IPS DF 19.7 (cell line): ENCODE results near the gene RASSF8.

Experiments
- DNase-seq: peaks from one replicate; pipeline ENCODE4 v3.0.0-alpha.2; 2013; ENCODE audit warnings: low read depth, low spot score

Gene RASSF8

GRCh38 chr12:25962932-25963525 is 4.5 kb downstream of the RASSF8 start:
- no peak for DNase-seq

- no peak for DNase-seq
Observed at GRCh38 chr12:25965682-25966081, 7.2 kb downstream of the RASSF8 start.

GRCh38 chr12:25970082-25970481 is 11.6 kb downstream of the RASSF8 start:
- no peak for DNase-seq

GRCh38 chr12:25970916-25971653 is 12.6 kb downstream of the RASSF8 start:
- no peak for DNase-seq

- DNase-seq, result no peak
Observed at GRCh38 chr12:25971654-25972041, 13.2 kb downstream of the RASSF8 start.

GRCh38 chr12:25972783-25973182 is 14.3 kb downstream of the RASSF8 start:
- DNase-seq, result no peak

- DNase-seq, result no peak
Observed at GRCh38 chr12:25975179-25975578, 16.7 kb downstream of the RASSF8 start.

GRCh38 chr12:25975682-25976081 is 17.2 kb downstream of the RASSF8 start:
- DNase-seq, result no peak

- DNase-seq, result no peak
Observed at GRCh38 chr12:25976289-25976688, 17.8 kb downstream of the RASSF8 start.

- DNase-seq, result no peak
Observed at GRCh38 chr12:25977047-25977446, 18.6 kb downstream of the RASSF8 start.

GRCh38 chr12:25979059-25979458 is 20.6 kb downstream of the RASSF8 start:
- no peak for DNase-seq

- DNase-seq, result no peak
Observed at GRCh38 chr12:25979563-25979962, 21.1 kb downstream of the RASSF8 start.

- DNase-seq, result no peak
Observed at GRCh38 chr12:25980035-25980434, 21.6 kb downstream of the RASSF8 start.

- DNase-seq, result no peak
Observed at GRCh38 chr12:25981597-25981996, 23.1 kb downstream of the RASSF8 start.

GRCh38 chr12:25982416-25982815 is 23.9 kb downstream of the RASSF8 start:
- no peak for DNase-seq

GRCh38 chr12:25983625-25984024 is 25.1 kb downstream of the RASSF8 start:
- DNase-seq, result no peak

- no peak for DNase-seq
Observed at GRCh38 chr12:25984759-25985158, 26.3 kb downstream of the RASSF8 start.

- DNase-seq, result no peak
Observed at GRCh38 chr12:25985316-25986175, 27.1 kb downstream of the RASSF8 start.

- no peak for DNase-seq
Observed at GRCh38 chr12:25986180-25986579, 27.7 kb downstream of the RASSF8 start.

- DNase-seq, result no peak
Observed at GRCh38 chr12:25988505-25988904, 30.0 kb downstream of the RASSF8 start.

- DNase-seq, result no peak
Observed at GRCh38 chr12:25990495-25990894, 32.0 kb downstream of the RASSF8 start.

GRCh38 chr12:25992026-25992782 is 33.7 kb downstream of the RASSF8 start:
- DNase-seq, result no peak
